ENCODE data around the gene STEAP3. TPM values are rescaled to one million over a fixed set of nuclear protein-coding genes. Genes with fewer than 3 reads are reported as not detected.

The STEAP3 gene
- total RNA-seq, 1 experiment from 2014 or later = 24.0 TPM

DNA sequence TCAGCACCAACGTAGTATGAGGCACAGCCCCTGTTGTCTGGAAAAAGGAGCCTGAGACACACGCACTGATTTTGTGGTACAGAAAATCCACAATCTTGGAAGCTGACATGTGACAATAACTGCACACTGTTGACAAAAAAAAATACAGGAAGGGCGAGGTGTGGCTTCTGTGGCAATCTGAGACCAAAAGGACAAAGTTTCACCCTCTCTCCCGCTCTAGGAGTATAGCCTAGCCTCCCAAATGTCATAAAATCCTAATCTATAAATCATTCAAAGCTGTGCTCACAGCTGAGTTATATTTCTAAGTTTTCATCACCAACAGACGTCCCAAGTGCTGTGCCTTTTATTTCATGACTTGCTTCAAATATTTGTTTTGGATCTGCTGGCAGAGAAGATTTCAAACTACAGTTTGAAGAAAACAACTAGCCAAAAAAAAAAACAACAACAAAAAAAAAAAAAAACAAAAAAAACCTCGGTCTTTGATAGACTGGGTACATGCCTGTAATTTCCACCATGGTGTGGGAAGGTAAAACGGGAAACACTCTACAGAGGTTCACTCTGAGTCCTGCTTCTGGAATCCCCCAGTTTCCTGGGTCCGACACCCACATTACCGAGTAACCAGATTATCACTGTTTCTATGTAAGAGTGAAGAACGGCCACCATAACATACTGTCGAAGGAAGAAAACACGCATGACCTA is 82.0 kb downstream of the STEAP3 start:
- H3K36me3 Mint-ChIP-seq = no peaks in the 10 kb centered on the region
- TF ChIP-seq NR1H2 (CRISPR knock-in tag; IDR thresholded peaks at IDR 0.05) (no peak), SP1 (CRISPR knock-in tag; conservative IDR thresholded peaks at IDR 0.05) (no peak), ZNF532 (CRISPR knock-in tag; IDR thresholded peaks at IDR 0.05; ENCODE audit: borderline replicate concordance) (no peak), GTF2I (CRISPR knock-in tag; conservative IDR thresholded peaks at IDR 0.05) (no peak), ARID4B (CRISPR knock-in tag; IDR thresholded peaks at IDR 0.05; ENCODE audit: borderline replicate concordance) (no peak), CDX4 (CRISPR knock-in tag; IDR thresholded peaks at IDR 0.05; ENCODE audit: borderline replicate concordance) (no peak), KAT7 (CRISPR knock-in tag; IDR thresholded peaks at IDR 0.05; ENCODE audit: borderline replicate concordance) (no peak), STAT6 (CRISPR knock-in tag; conservative IDR thresholded peaks at IDR 0.05; ENCODE audit: low read depth) (no peak)
- TF ChIP-seq, protein P1, sequence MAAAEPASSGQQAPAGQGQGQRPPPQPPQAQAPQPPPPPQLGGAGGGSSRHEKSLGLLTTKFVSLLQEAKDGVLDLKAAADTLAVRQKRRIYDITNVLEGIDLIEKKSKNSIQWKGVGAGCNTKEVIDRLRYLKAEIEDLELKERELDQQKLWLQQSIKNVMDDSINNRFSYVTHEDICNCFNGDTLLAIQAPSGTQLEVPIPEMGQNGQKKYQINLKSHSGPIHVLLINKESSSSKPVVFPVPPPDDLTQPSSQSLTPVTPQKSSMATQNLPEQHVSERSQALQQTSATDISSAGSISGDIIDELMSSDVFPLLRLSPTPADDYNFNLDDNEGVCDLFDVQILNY (CRISPR knock-in tag; IDR thresholded peaks at IDR 0.05) = no peak
- TF ChIP-seq, protein P2, sequence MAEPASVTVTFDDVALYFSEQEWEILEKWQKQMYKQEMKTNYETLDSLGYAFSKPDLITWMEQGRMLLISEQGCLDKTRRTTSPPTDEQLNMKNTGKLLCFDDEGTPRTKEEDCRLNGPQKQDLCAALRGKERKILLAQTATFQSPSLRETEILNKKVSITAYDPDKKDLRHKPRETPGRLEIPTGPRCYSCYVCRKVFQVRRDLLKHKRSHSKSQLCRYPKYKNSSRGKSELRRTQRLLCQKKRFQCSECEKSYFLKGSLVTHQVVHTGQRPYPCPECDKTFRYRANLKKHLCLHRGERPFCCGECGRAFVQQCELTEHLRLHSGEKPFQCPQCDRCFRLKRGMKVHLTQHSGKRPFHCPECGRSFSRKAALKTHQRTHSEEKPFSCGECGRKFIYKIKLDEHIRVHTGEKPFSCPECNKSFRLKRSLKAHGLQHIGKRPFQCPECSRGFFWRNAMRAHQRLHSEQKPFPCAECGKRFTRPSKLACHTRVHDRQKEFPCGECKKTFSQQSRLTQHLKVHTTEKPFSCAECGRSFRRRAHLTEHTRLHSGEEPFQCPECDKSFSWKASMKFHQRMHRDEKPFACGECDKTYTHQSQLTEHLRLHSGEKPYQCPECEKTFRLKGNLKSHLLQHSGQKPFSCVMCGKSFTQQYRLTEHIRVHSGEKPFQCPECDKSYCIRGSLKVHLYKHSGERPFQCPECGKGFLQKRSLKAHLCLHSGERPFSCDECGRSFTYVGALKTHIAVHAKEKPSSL (CRISPR knock-in tag; conservative IDR thresholded peaks at IDR 0.05) = no peak
- 0 out of 2 replicates have a peak overlapping the region, but pooled peaks have one; percentile 34 for H3K27ac Mint-ChIP-seq
- ChIA-PET CTCF (interaction anchor here (2.7 kb wide), 1 partner anchor 14 kb away, joined by 12 read pairs; no protein-coding TSS in a partner anchor), POLR2A (no interaction called here)
- peaks cover 52% of the 10 kb centered on the region for H3K4me1 Mint-ChIP-seq
- DNase-seq (ENCODE audit: low spot score) (no peak), ATAC-seq (no peak)
- H3K9me3 Mint-ChIP-seq = no peaks in the 10 kb centered on the region
- H3K27me3 Mint-ChIP-seq (ENCODE audit: low read depth) = no peaks in the 10 kb centered on the region
- no peak overlapping the region for H3K4me3 Mint-ChIP-seq
